CD4-positive, alpha-beta T cell treated with Interleukin-21 for 1 hour (primary cell): Measurements from ENCODE around the gene RIBC2.
"Not testable (repeated sequence)": the region's sequence is repeated elsewhere in the genome, so short reads cannot be mapped to it uniquely, and the experiment has no call there.

Experiments
- DNase-seq: peaks from one replicate; pipeline ENCODE4 v3.0.0-alpha.2; 2020

The RIBC2 gene

GRCh38 chr22:45450921-45451651 lies 37.6 kb downstream of the RIBC2 start:
- no peak for DNase-seq

- DNase-seq, result no peak
Observed at GRCh38 chr22:45451972-45452371, 38.5 kb downstream of the RIBC2 start.

DNA sequence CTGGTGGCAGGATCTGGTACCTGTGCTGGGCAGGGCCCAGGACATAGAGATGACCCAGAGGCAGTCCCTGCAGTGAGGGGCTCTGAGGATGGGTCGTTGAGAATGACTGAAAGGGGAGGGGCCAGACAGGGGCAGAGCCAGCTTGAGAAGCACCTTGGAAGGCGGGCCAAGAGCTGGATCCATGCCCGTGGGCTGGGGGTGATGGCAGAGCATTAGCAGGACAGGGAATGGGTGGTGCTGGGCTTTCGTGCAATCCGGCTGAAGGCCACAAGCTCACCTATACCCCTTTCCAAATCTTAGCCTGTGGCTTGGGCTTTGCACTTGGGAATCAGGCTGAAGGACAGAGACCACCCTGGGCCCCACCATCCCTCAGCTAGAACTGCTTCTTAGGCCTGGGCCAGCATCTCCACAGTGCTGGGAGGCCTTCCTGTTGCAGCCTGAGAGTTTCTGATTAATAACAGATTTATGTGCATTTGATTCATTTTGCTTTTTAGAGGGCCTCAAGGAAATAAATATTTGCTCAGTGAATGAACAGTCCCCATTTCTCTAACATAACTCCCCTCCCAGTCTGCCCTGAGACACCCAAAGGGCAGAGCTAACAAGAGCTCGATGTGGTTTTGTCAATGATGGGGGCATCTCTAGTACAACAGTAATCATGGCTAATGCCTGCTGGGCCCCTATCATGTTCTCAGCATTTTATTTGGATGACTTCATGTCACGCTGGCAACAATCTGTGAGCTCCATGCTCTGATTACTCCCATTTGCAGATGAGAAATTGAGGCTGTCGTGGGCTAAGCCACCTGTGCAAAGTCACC lies 39.3 kb downstream of the RIBC2 start:
- no peak for DNase-seq

GRCh38 chr22:45453764-45454163 lies 40.3 kb downstream of the RIBC2 start:
- no peak for DNase-seq

DNA sequence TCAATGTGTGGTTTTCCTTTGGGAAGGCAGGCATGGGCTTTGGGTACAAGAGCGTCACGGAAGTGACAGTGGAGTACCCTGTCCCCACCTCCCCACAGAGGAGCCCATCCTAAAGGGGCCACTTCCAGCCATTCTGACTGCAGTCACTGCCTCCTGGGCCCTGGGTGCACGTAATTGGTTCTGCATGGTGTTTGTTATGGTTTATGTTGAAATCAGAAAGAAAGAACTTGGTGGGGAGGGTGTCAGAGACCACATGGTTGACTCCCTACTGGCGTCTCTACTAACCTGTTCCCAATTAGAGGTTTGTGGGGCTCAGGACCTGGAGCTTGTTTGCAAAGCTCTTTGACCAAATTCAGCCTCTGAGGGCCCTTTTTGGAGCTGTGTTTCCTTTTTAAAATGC lies 40.8 kb downstream of the RIBC2 start:
- no peak for DNase-seq

- no peak for DNase-seq
Observed at GRCh38 chr22:45455212-45455611, 41.7 kb downstream of the RIBC2 start.

DNA sequence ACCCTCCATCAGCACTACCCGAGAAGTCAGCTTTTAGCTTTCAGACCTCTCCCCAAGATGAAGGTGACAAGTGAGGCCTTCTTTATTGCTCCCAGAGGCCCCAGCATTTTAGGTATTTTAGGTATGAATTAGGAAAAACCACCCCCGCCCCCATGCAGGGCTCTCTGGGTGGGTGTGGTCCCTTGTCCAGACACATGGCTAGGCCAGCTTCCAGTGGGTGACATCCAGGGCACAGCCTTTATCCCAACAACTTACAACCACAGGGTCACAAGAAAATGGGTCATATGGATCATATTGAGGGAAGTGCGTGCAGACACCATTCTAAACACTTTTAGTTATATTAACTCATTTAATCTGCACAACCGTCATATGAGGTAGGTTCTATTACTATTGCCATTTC lies 42.1 kb downstream of the RIBC2 start:
- DNase-seq, result no peak

- no peak for DNase-seq
Observed at GRCh38 chr22:45456811-45457210, 43.3 kb downstream of the RIBC2 start.

DNA sequence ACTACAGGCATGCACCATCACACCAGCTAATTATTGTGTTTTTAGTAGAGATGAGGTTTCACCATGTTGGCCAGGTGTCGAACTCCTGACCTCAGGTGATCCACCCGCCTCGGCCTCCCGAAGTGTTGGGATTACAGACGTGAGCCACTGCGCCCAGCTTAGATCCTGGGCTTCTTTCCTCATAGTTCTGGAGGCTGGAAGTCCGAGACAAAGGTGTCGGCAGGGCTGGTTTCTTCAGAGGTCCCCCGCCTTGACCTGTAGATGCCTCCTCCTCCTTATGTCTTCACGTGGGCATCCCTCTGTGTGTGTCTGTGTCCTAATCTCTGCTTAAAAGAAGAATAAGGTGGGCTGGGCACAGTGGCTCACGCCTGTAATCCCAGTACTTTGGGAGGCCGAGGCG lies 45.0 kb downstream of the RIBC2 start:
- DNase-seq, result no peak

- no peak for DNase-seq
Observed at GRCh38 chr22:45459235-45459634, 45.7 kb downstream of the RIBC2 start.

GRCh38 chr22:45460288-45461109 lies 47.0 kb downstream of the RIBC2 start:
- DNase-seq, result no peak

- DNase-seq, result no peak
Observed at GRCh38 chr22:45462034-45462655, 48.7 kb downstream of the RIBC2 start.

- not testable (repeated sequence) for DNase-seq
Observed at GRCh38 chr22:45463691-45464090, 50.2 kb downstream of the RIBC2 start.

DNA sequence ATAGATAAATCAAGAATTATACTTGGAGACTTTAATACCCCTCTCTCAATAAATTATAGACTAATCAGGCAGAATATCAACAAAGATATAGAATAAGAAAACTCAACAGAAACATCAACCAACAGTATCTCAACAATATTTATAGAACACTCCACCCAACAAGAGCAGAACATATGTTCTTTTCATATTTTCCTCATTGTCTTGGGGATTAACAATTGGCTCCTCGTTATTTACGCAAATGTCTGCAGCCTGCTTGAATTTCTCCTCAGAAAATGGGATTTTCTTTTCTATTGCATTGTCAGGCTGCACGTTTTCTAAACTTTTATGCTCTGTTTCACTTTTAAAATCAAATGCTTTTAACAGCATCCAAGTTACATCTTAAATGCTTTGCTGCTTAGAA lies 52.1 kb downstream of the RIBC2 start:
- DNase-seq, result no peak

- DNase-seq, result no peak
Observed at GRCh38 chr22:45468872-45469271, 55.4 kb downstream of the RIBC2 start.

DNA sequence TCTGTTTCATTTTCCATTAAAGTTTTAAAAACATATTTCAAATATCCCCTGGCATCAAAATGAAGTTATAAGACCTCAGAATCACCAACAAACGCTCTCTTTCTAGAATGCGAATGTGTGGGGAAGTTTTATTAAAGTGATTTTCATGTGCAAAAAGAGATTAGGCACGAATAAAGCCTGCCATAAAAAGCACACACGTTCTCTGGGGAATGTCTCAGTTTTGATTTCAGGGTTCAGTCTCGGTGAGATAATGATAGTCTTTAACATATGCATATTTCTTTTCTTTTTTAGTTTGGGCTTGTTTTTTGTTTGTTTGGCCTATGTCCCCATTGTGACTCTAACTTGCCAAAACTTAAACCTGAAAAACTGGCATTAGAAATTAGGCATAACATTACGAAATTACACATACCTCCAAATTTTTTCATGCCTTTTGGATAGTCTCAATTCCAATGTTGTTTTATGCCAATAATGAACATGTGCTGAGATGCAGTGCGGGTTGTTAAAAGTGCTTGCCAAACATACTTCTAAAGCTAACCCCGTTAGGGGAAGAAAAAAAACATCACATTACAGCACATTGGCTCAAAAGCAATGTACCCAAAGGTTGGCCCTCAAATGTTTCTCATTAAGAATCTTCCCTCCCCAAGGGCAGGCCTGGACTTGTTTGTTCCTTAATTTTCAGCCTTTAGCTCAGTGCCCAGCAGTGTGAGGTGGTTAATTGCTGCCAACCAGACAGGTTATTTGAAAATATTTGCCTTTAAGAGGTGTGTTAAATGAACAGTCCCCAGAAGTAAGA lies 56.0 kb downstream of the RIBC2 start:
- no peak for DNase-seq

DNA sequence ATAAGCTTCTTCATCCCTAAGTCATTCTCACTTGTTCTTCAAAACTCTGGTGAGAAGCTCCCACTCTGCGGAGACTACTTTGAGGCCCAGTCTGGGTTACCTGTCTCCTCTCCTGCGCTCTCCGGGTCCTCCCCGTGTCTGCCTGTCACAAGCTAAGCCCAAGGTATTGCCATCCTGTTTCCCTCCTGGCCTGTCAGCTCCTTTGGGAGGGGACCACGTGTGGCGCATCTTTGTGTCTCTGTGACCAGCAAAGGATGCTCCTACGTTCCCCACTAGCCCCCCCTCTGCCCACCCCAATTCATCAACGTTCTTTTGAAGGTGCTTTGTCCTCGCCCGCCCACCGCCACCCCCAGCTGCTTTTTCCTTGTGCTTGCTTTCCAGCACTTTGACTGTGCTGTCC lies 57.4 kb downstream of the RIBC2 start:
- no peak for DNase-seq

DNA sequence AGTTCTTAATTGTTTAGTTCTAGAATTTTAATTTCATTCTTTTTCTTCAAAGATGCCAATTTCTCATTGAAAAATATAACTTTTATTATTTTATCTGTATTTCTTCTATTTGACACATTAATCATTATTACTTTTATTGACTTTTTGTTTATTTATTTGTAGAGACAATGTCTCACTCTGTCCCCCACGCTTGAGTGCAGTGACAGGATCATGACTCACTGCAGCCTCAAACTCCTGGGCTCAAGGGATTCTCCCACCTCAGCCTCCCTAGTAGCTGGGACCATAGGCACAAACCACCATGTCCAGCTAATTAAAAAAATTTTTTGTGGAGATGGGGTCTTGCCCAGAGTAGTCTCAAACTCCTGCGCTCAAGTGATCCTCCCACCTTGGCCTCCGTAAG lies 58.9 kb downstream of the RIBC2 start:
- DNase-seq, result no peak

DNA sequence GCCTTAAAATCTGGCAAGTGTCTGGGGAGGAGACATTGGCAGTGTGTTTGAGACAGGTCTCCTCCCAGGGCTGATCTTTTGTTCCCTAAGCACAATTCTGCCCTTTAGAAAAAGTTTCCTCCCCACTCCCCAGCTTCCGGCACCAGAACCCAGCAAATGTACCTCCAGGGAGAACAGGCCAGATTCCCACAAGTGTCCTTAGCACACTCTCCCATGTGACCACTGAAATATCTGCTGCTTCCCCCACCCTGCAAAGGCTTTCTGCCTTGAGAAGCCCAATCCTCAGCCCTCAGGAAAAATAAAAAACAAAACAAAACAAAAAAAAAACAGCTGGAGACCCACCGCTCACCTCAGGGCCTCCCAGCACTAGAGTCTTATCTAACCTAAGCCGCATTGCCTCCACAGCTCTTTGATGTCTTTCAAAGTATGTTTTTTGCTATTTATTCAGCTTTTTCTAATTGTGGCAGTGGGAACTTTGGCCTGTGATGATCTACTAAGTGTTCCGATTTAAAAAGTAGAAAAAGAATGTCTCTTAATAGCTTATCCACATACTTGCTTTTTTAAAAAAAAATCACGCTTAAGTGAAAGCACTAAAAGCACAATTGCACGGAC lies 60.2 kb downstream of the RIBC2 start:
- DNase-seq, result no peak

- no peak for DNase-seq
Observed at GRCh38 chr22:45475063-45475747, 61.7 kb downstream of the RIBC2 start.

GRCh38 chr22:45475851-45476514 lies 62.5 kb downstream of the RIBC2 start:
- DNase-seq, result no peak
